GM23338 (cell line): ENCODE results near the gene FBXO34. TPM values are rescaled to one million over a fixed set of nuclear protein-coding genes. Genes with fewer than 3 reads are reported as not detected.

ENCODE experiments used
- ATAC-seq: fragments of 200-7000 bp; cut with Tn5 transposase; 3 replicates; pipeline ENCODE4 v1.9.1; 2020
- DNase-seq: peaks from one replicate; pipeline ENCODE4 v3.0.0-alpha.2; 2015; ENCODE audit warnings: low spot score
- H2AFZ ChIP-seq: fragments of 200-600 bp; sonication (generic); 2 replicates; pipeline ENCODE4 v1.8.0; 2016; ENCODE audit warnings: antibody characterized with exemption, mild to moderate bottlenecking, moderate library complexity
- H3F3A ChIP-seq: fragments of 200-600 bp; sonication (generic); replicated peaks from 2 replicates; pipeline ENCODE4 v1.8.0; 2017; ENCODE audit warnings: antibody characterized with exemption, mixed run types, low read depth
- H3K27ac ChIP-seq: fragments of 200-600 bp; sonication (generic); 2 replicates; pipeline ENCODE4 v1.6.1; 2016; ENCODE audit warnings: low read depth
- H3K27me3 ChIP-seq: fragments of 200-600 bp; sonication (generic); 2 replicates; pipeline ENCODE4 v1.8.0; 2016; ENCODE audit warnings: mild to moderate bottlenecking, mixed run types, moderate library complexity; ENCODE audit not compliant: insufficient read depth
- H3K36me3 ChIP-seq: fragments of 200-600 bp; sonication (generic); 2 replicates; pipeline ENCODE4 v1.8.0; 2016; ENCODE audit warnings: mild to moderate bottlenecking; ENCODE audit not compliant: insufficient read depth
- H3K4me1 ChIP-seq: fragments of 200-600 bp; sonication (generic); 2 replicates; pipeline ENCODE4 v1.8.0; 2016; ENCODE audit warnings: mild to moderate bottlenecking, moderate library complexity; ENCODE audit not compliant: insufficient read depth
- H3K4me2 ChIP-seq: fragments of 200-600 bp; sonication (generic); 2 replicates; pipeline ENCODE4 v1.7.1; 2017; ENCODE audit warnings: mixed run types
- H3K4me3 ChIP-seq: fragments of 200-600 bp; sonication (generic); 2 replicates; pipeline ENCODE4 v1.6.1; 2016; ENCODE audit warnings: mixed run types
- H3K79me2 ChIP-seq: fragments of 200-600 bp; sonication (generic); replicated peaks from 2 replicates; pipeline ENCODE4 v1.8.0; 2017; ENCODE audit warnings: mild to moderate bottlenecking; ENCODE audit not compliant: insufficient read depth
- H3K9me2 ChIP-seq: fragments of 200-600 bp; sonication (generic); 2 replicates; pipeline ENCODE4 v1.8.0; 2017; ENCODE audit not compliant: insufficient read depth
- H4K20me1 ChIP-seq: fragments of 200-600 bp; sonication (generic); replicated peaks from 2 replicates; pipeline ENCODE4 v1.8.0; 2017; ENCODE audit warnings: mild to moderate bottlenecking; ENCODE audit not compliant: insufficient read depth
- H3K27ac Mint-ChIP-seq: 2 replicates; pipeline ENCODE4 v1.8.0; 2020; ENCODE audit warnings: inconsistent platforms, mild to moderate bottlenecking, moderate library complexity, mixed read lengths
- H3K27me3 Mint-ChIP-seq: 3 replicates; pipeline ENCODE4 v1.8.0; 2022; ENCODE audit warnings: low read depth, mild to moderate bottlenecking, moderate library complexity, mixed read lengths, inconsistent platforms; ENCODE audit not compliant: insufficient read depth, poor library complexity
- H3K36me3 Mint-ChIP-seq: 3 replicates; pipeline ENCODE4 v1.8.0; 2021; ENCODE audit warnings: low read depth, mild to moderate bottlenecking, inconsistent platforms, moderate library complexity, mixed read lengths
- H3K4me1 Mint-ChIP-seq: 3 replicates; pipeline ENCODE4 v1.8.0; 2020; ENCODE audit warnings: mild to moderate bottlenecking, inconsistent platforms, mixed read lengths
- H3K4me3 Mint-ChIP-seq: 3 replicates; pipeline ENCODE4 v1.8.0; 2021; ENCODE audit warnings: moderate library complexity, mild to moderate bottlenecking, inconsistent platforms, mixed read lengths
- H3K9me3 Mint-ChIP-seq: 3 replicates; pipeline ENCODE4 v1.8.0; 2020; ENCODE audit warnings: moderate library complexity, mild to moderate bottlenecking, inconsistent platforms, mixed read lengths
- CREB1 ChIP-seq: fragments of 250-450 bp; sonication (Bioruptor Pico); IDR thresholded peaks from 2 replicates; pipeline ENCODE4 v1.5.0; 2020; ENCODE audit warnings: low read depth, mild to moderate bottlenecking, moderate library complexity
- CTCF ChIP-seq, 2 experiments: fragments of 200-600 bp in 1 of 2; sonication (generic) in 1 of 2; conservative IDR thresholded peaks; 2 replicates each; pipeline versions ENCODE4 v1.5.1 to v1.6.1; 2016 to 2017; ENCODE audit warnings: antibody characterized with exemption in 2 of 2, low read depth in 2 of 2, mild to moderate bottlenecking in 2 of 2, moderate library complexity in 1 of 2
- ETS1 ChIP-seq: IDR thresholded peaks from 2 replicates; pipeline ENCODE4 v1.6.1; 2016; ENCODE audit warnings: antibody characterized with exemption
- EZH2phosphoT487 ChIP-seq: fragments of 200-600 bp; sonication (generic); IDR thresholded peaks from one replicate; pipeline ENCODE4 v1.8.1; 2018; ENCODE audit warnings: antibody characterized with exemption; ENCODE audit not compliant: unreplicated experiment
- JUNB ChIP-seq: IDR thresholded peaks from one replicate; pipeline ENCODE4 v1.6.1; 2016; ENCODE audit warnings: antibody characterized with exemption; ENCODE audit not compliant: unreplicated experiment
- STAT1 ChIP-seq: IDR thresholded peaks from one replicate; pipeline ENCODE4 v1.6.1; 2016; ENCODE audit warnings: antibody characterized with exemption; ENCODE audit not compliant: unreplicated experiment
- ZNF114 ChIP-seq: fragments of 250-450 bp; sonication (Bioruptor Pico); IDR thresholded peaks from 2 replicates; pipeline ENCODE4 v1.5.0; 2020; ENCODE audit warnings: mild to moderate bottlenecking, moderate library complexity
- polyA plus RNA-seq: library from polyadenylated mRNA; unstranded; fragments of >200 nt; fragmentation: Nextera tagmentation; extraction: Ambion mirVana; gene quantifications from 2 replicates; pipeline ENCODE4 v1.2.1, GENCODE V29; 2016
- total RNA-seq: library from RNA; depleted of rRNA; stranded (reverse); fragments of >200 nt; shearing (Covaris generic); gene quantifications from 2 replicates; pipeline ENCODE4 v1.2.3, GENCODE V29; 2014

FBXO34 gene
- total and polyA plus RNA-seq, 2 experiments from 2014 or later, result 9.4 to 13.4 TPM

GRCh38 chr14:55370883-55371455, 99.7 kb downstream of the FBXO34 start:
- Mint-ChIP-seq H3K4me1 (no peaks in the 10 kb centered on the region), H3K27ac (no peak overlapping the region), H3K9me3 (no peaks in the 10 kb centered on the region), H3K36me3 (peaks cover 34% of the 10 kb centered on the region), H3K4me3 (no peak overlapping the region), H3K27me3 (peaks cover 3% of the 10 kb centered on the region)
- Histone ChIP-seq H3K27ac (no peak overlapping the region), H3F3A (no peaks in the 10 kb centered on the region), H3K27me3 (no peaks in the 10 kb centered on the region), H3K9me2 (no peaks in the 10 kb centered on the region), H3K4me1 (no peaks in the 10 kb centered on the region), H2AFZ (no peak overlapping the region), H3K4me3 (no peak overlapping the region), H3K4me2 (no peak overlapping the region), H3K79me2 (no peaks in the 10 kb centered on the region), H4K20me1 (0 out of 2 replicates have a peak, but pooled peaks cover 5% of the 10 kb centered on the region), H3K36me3 (peaks cover 21% of the 10 kb centered on the region; the same call in 1 of the 2 replicates)
- no peak for DNase-seq
- ATAC-seq, result no peak
- no peak for TF ChIP-seq CTCF (conservative IDR thresholded peaks at IDR 0.05; ENCODE audit: low read depth in 2 of 2)
- TF ChIP-seq JUNB, result no peak

GRCh38 chr14:55372423-55372822, 101.2 kb downstream of the FBXO34 start:
- Histone ChIP-seq H3K9me2 (no peaks in the 10 kb centered on the region), H3K4me1 (no peaks in the 10 kb centered on the region), H3K27ac (no peak overlapping the region), H2AFZ (no peak overlapping the region), H4K20me1 (0 out of 2 replicates have a peak, but pooled peaks cover 5% of the 10 kb centered on the region), H3K4me2 (no peak overlapping the region), H3K36me3 (peaks cover 21% of the 10 kb centered on the region; the same call in 1 of the 2 replicates), H3F3A (no peaks in the 10 kb centered on the region), H3K4me3 (no peak overlapping the region), H3K79me2 (no peaks in the 10 kb centered on the region), H3K27me3 (no peaks in the 10 kb centered on the region)
- H3K27ac Mint-ChIP-seq, result no peak overlapping the region
- peaks cover 43% of the 10 kb centered on the region for H3K36me3 Mint-ChIP-seq
- DNase-seq, result no peak
- peaks cover 5% of the 10 kb centered on the region for H3K27me3 Mint-ChIP-seq
- H3K4me1 Mint-ChIP-seq, result no peaks in the 10 kb centered on the region
- H3K4me3 Mint-ChIP-seq, result no peak overlapping the region
- H3K9me3 Mint-ChIP-seq, result no peaks in the 10 kb centered on the region
- no peak for TF ChIP-seq STAT1
- ATAC-seq, result no peak

- no peaks in the 10 kb centered on the region for H3K9me3 Mint-ChIP-seq
- Histone ChIP-seq H4K20me1 (0 out of 2 replicates have a peak, but pooled peaks cover 5% of the 10 kb centered on the region), H3K27ac (no peak overlapping the region), H2AFZ (no peak overlapping the region), H3K4me2 (no peak overlapping the region), H3K4me3 (no peak overlapping the region), H3F3A (no peaks in the 10 kb centered on the region), H3K36me3 (peaks cover 24% of the 10 kb centered on the region; the same call in 1 of the 2 replicates), H3K4me1 (no peaks in the 10 kb centered on the region), H3K9me2 (no peaks in the 10 kb centered on the region), H3K79me2 (no peaks in the 10 kb centered on the region), H3K27me3 (no peaks in the 10 kb centered on the region)
- no peak for TF ChIP-seq ZNF114 (CRISPR knock-in tag)
- TF ChIP-seq CREB1 (CRISPR knock-in tag), result no peak
- TF ChIP-seq CTCF (conservative IDR thresholded peaks at IDR 0.05; ENCODE audit: low read depth in 2 of 2), result no peak
- TF ChIP-seq EZH2phosphoT487, result no peak
- no peak for TF ChIP-seq STAT1
- no peak for TF ChIP-seq JUNB
- no peak for TF ChIP-seq ETS1
- H3K27me3 Mint-ChIP-seq, result peaks cover 5% of the 10 kb centered on the region
- ATAC-seq, result no peak
- H3K4me1 Mint-ChIP-seq, result no peaks in the 10 kb centered on the region
- H3K4me3 Mint-ChIP-seq, result no peak overlapping the region
- no peak for DNase-seq
- H3K36me3 Mint-ChIP-seq, result peaks cover 43% of the 10 kb centered on the region
- no peak overlapping the region for H3K27ac Mint-ChIP-seq
Observed at GRCh38 chr14:55372825-55373224, 101.6 kb downstream of the FBXO34 start.
